GM23338 (cell line): ENCODE data around the gene ACOX1. TPM values are rescaled to one million over a fixed set of nuclear protein-coding genes. Genes with fewer than 3 reads are reported as not detected.

ENCODE experiments used
- ATAC-seq: fragments of 200-7000 bp; cut with Tn5 transposase; 3 replicates; pipeline ENCODE4 v1.9.1; 2020
- DNase-seq: peaks from one replicate; pipeline ENCODE4 v3.0.0-alpha.2; 2015; ENCODE audit warnings: low spot score
- H2AFZ ChIP-seq: fragments of 200-600 bp; sonication (generic); 2 replicates; pipeline ENCODE4 v1.8.0; 2016; ENCODE audit warnings: antibody characterized with exemption, mild to moderate bottlenecking, moderate library complexity
- H3F3A ChIP-seq: fragments of 200-600 bp; sonication (generic); replicated peaks from 2 replicates; pipeline ENCODE4 v1.8.0; 2017; ENCODE audit warnings: antibody characterized with exemption, mixed run types, low read depth
- H3K27ac ChIP-seq: fragments of 200-600 bp; sonication (generic); 2 replicates; pipeline ENCODE4 v1.6.1; 2016; ENCODE audit warnings: low read depth
- H3K27me3 ChIP-seq: fragments of 200-600 bp; sonication (generic); 2 replicates; pipeline ENCODE4 v1.8.0; 2016; ENCODE audit warnings: mild to moderate bottlenecking, mixed run types, moderate library complexity; ENCODE audit not compliant: insufficient read depth
- H3K36me3 ChIP-seq: fragments of 200-600 bp; sonication (generic); 2 replicates; pipeline ENCODE4 v1.8.0; 2016; ENCODE audit warnings: mild to moderate bottlenecking; ENCODE audit not compliant: insufficient read depth
- H3K4me1 ChIP-seq: fragments of 200-600 bp; sonication (generic); 2 replicates; pipeline ENCODE4 v1.8.0; 2016; ENCODE audit warnings: mild to moderate bottlenecking, moderate library complexity; ENCODE audit not compliant: insufficient read depth
- H3K4me2 ChIP-seq: fragments of 200-600 bp; sonication (generic); 2 replicates; pipeline ENCODE4 v1.7.1; 2017; ENCODE audit warnings: mixed run types
- H3K4me3 ChIP-seq: fragments of 200-600 bp; sonication (generic); 2 replicates; pipeline ENCODE4 v1.6.1; 2016; ENCODE audit warnings: mixed run types
- H3K79me2 ChIP-seq: fragments of 200-600 bp; sonication (generic); replicated peaks from 2 replicates; pipeline ENCODE4 v1.8.0; 2017; ENCODE audit warnings: mild to moderate bottlenecking; ENCODE audit not compliant: insufficient read depth
- H3K9me2 ChIP-seq: fragments of 200-600 bp; sonication (generic); 2 replicates; pipeline ENCODE4 v1.8.0; 2017; ENCODE audit not compliant: insufficient read depth
- H4K20me1 ChIP-seq: fragments of 200-600 bp; sonication (generic); replicated peaks from 2 replicates; pipeline ENCODE4 v1.8.0; 2017; ENCODE audit warnings: mild to moderate bottlenecking; ENCODE audit not compliant: insufficient read depth
- H3K27ac Mint-ChIP-seq: 2 replicates; pipeline ENCODE4 v1.8.0; 2020; ENCODE audit warnings: inconsistent platforms, mild to moderate bottlenecking, moderate library complexity, mixed read lengths
- H3K27me3 Mint-ChIP-seq: 3 replicates; pipeline ENCODE4 v1.8.0; 2022; ENCODE audit warnings: low read depth, mild to moderate bottlenecking, moderate library complexity, mixed read lengths, inconsistent platforms; ENCODE audit not compliant: insufficient read depth, poor library complexity
- H3K36me3 Mint-ChIP-seq: 3 replicates; pipeline ENCODE4 v1.8.0; 2021; ENCODE audit warnings: low read depth, mild to moderate bottlenecking, inconsistent platforms, moderate library complexity, mixed read lengths
- H3K4me1 Mint-ChIP-seq: 3 replicates; pipeline ENCODE4 v1.8.0; 2020; ENCODE audit warnings: mild to moderate bottlenecking, inconsistent platforms, mixed read lengths
- H3K4me3 Mint-ChIP-seq: 3 replicates; pipeline ENCODE4 v1.8.0; 2021; ENCODE audit warnings: moderate library complexity, mild to moderate bottlenecking, inconsistent platforms, mixed read lengths
- H3K9me3 Mint-ChIP-seq: 3 replicates; pipeline ENCODE4 v1.8.0; 2020; ENCODE audit warnings: moderate library complexity, mild to moderate bottlenecking, inconsistent platforms, mixed read lengths
- CREB1 ChIP-seq: fragments of 250-450 bp; sonication (Bioruptor Pico); IDR thresholded peaks from 2 replicates; pipeline ENCODE4 v1.5.0; 2020; ENCODE audit warnings: low read depth, mild to moderate bottlenecking, moderate library complexity
- ETS1 ChIP-seq: IDR thresholded peaks from 2 replicates; pipeline ENCODE4 v1.6.1; 2016; ENCODE audit warnings: antibody characterized with exemption
- EZH2phosphoT487 ChIP-seq: fragments of 200-600 bp; sonication (generic); IDR thresholded peaks from one replicate; pipeline ENCODE4 v1.8.1; 2018; ENCODE audit warnings: antibody characterized with exemption; ENCODE audit not compliant: unreplicated experiment
- JUNB ChIP-seq: IDR thresholded peaks from one replicate; pipeline ENCODE4 v1.6.1; 2016; ENCODE audit warnings: antibody characterized with exemption; ENCODE audit not compliant: unreplicated experiment
- STAT1 ChIP-seq: IDR thresholded peaks from one replicate; pipeline ENCODE4 v1.6.1; 2016; ENCODE audit warnings: antibody characterized with exemption; ENCODE audit not compliant: unreplicated experiment
- ZNF114 ChIP-seq: fragments of 250-450 bp; sonication (Bioruptor Pico); IDR thresholded peaks from 2 replicates; pipeline ENCODE4 v1.5.0; 2020; ENCODE audit warnings: mild to moderate bottlenecking, moderate library complexity
- ZNF331 ChIP-seq: fragments of 250-450 bp; sonication (Bioruptor Pico); IDR thresholded peaks from 2 replicates; pipeline ENCODE4 v1.5.0; 2020; ENCODE audit warnings: low read depth, mild to moderate bottlenecking, moderate library complexity
- polyA plus RNA-seq: library from polyadenylated mRNA; unstranded; fragments of >200 nt; fragmentation: Nextera tagmentation; extraction: Ambion mirVana; gene quantifications from 2 replicates; pipeline ENCODE4 v1.2.1, GENCODE V29; 2016
- total RNA-seq: library from RNA; depleted of rRNA; stranded (reverse); fragments of >200 nt; shearing (Covaris generic); gene quantifications from 2 replicates; pipeline ENCODE4 v1.2.3, GENCODE V29; 2014
- TF ChIP-seq, protein P1 (sequence below), 2 experiments: fragments of 200-600 bp in 1 of 2; sonication (generic) in 1 of 2; conservative IDR thresholded peaks; 2 replicates each; pipeline versions ENCODE4 v1.5.1 to v1.6.1; 2016 to 2017; ENCODE audit warnings: antibody characterized with exemption in 2 of 2, low read depth in 2 of 2, mild to moderate bottlenecking in 2 of 2, moderate library complexity in 1 of 2

The ACOX1 gene
- total and polyA plus RNA-seq, 2 experiments from 2014 or later, result 12.8 to 32.9 TPM

DNA sequence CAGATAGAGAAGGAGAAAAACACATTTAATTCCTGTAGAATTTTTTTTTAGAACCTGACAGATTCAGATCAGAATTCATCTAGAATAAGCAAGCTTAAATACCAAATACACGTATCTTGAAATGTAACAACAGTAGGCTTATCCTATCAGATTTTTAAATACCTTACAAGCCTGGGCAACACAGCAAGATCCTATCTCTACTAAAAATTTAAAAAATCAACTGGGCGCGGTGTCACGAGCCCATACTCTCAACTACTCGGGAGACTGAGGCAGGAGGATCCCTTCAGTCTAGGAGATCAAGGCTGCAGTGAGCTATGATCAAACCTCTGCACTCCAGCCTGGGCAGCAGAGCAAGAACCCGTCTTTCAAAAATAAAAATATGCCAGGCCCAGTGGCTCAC is 13.5 kb downstream of the ACOX1 start:
- H3K4me1 ChIP-seq, result peaks cover 4% of the 10 kb centered on the region
- H3K9me3 Mint-ChIP-seq, result no peaks in the 10 kb centered on the region

DNA sequence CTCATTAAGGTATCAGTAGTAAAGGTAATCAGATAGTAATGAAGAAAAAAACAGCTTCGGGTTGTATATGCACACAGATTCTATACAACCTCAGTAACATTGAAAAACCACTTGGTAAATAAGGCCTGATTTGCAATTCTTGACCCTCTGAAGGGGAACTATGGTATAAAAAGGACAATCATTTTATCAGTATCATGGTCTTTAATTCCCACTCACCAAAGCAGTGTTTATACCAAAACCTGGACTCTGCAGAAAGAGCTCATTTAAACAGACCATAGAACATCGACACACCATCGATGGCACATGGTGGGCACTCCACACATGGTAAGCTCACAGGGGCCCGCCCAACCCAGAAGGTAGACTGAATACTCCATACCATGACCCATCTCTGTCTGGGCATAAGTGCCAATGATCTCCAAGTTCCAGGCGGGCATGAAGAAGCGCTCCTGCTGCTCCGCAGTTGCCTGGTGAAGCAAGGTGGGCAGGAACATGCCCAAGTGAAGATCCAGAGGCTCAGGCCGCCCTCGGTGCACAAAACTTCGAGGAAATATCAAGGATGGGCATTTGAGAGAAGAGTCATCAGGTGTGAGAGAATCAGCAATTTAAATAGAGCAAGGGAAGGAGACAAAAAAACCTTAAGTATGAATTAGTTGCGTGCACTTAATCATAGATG is 19.0 kb downstream of the ACOX1 start:
- Histone ChIP-seq H3K27ac (peak overlapping the region; percentile 61), H3K4me1 (peaks cover 29% of the 10 kb centered on the region), H3K4me2 (peak overlapping the region; percentile 69), H2AFZ (no peak overlapping the region), H4K20me1 (0 out of 2 replicates have a peak, but pooled peaks cover 4% of the 10 kb centered on the region), H3K27me3 (no peaks in the 10 kb centered on the region), H3F3A (peaks cover 7% of the 10 kb centered on the region; the same call in 1 of the 2 replicates), H3K36me3 (peaks cover 8% of the 10 kb centered on the region), H3K9me2 (no peaks in the 10 kb centered on the region), H3K4me3 (peak overlapping the region; percentile 38), H3K79me2 (peaks cover 53% of the 10 kb centered on the region)
- no peaks in the 10 kb centered on the region; the same call in 2 of the 3 replicates for H3K9me3 Mint-ChIP-seq
- no peak for DNase-seq
- H3K4me3 Mint-ChIP-seq, result peak overlapping the region; percentile 43
- peak; percentile 21; the same call in 2 of the 3 replicates for ATAC-seq
- peaks cover 19% of the 10 kb centered on the region; the same call in 2 of the 3 replicates for H3K36me3 Mint-ChIP-seq
- H3K27ac Mint-ChIP-seq, result peak overlapping the region; percentile 78
- H3K27me3 Mint-ChIP-seq, result no peaks in the 10 kb centered on the region
- H3K4me1 Mint-ChIP-seq, result peaks cover 22% of the 10 kb centered on the region
- TF ChIP-seq STAT1 (no peak), JUNB (no peak), ETS1 (no peak), CREB1 (CRISPR knock-in tag) (no peak), ZNF331 (no peak), ZNF114 (no peak), EZH2phosphoT487 (no peak)
- TF ChIP-seq, protein P1, sequence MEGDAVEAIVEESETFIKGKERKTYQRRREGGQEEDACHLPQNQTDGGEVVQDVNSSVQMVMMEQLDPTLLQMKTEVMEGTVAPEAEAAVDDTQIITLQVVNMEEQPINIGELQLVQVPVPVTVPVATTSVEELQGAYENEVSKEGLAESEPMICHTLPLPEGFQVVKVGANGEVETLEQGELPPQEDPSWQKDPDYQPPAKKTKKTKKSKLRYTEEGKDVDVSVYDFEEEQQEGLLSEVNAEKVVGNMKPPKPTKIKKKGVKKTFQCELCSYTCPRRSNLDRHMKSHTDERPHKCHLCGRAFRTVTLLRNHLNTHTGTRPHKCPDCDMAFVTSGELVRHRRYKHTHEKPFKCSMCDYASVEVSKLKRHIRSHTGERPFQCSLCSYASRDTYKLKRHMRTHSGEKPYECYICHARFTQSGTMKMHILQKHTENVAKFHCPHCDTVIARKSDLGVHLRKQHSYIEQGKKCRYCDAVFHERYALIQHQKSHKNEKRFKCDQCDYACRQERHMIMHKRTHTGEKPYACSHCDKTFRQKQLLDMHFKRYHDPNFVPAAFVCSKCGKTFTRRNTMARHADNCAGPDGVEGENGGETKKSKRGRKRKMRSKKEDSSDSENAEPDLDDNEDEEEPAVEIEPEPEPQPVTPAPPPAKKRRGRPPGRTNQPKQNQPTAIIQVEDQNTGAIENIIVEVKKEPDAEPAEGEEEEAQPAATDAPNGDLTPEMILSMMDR (conservative IDR thresholded peaks at IDR 0.05; ENCODE audit: low read depth in 2 of 2), result no peak

More for the DNA sequence above, 13.5 kb downstream of the ACOX1 start:
- ATAC-seq (no peak), DNase-seq (no peak)
- Histone ChIP-seq H2AFZ (no peak overlapping the region), H3F3A (peaks cover 6% of the 10 kb centered on the region; the same call in 1 of the 2 replicates), H3K36me3 (no peaks in the 10 kb centered on the region), H3K27me3 (no peaks in the 10 kb centered on the region), H3K4me3 (no peak overlapping the region), H3K79me2 (peaks cover 81% of the 10 kb centered on the region), H3K9me2 (no peaks in the 10 kb centered on the region), H3K4me2 (no peak overlapping the region), H4K20me1 (peaks cover 12% of the 10 kb centered on the region; the same call in 1 of the 2 replicates), H3K27ac (peak overlapping the region; percentile 28; the same call in 1 of the 2 replicates)
- no peak for TF ChIP-seq JUNB
- TF ChIP-seq CREB1 (CRISPR knock-in tag), result no peak
- TF ChIP-seq, protein P1 (conservative IDR thresholded peaks at IDR 0.05; ENCODE audit: low read depth in 2 of 2), result no peak
- Mint-ChIP-seq H3K27ac (no peak overlapping the region), H3K36me3 (peaks cover 13% of the 10 kb centered on the region; the same call in 2 of the 3 replicates), H3K4me3 (no peak overlapping the region), H3K27me3 (no peaks in the 10 kb centered on the region), H3K4me1 (peaks cover 2% of the 10 kb centered on the region)
